PC-9 (cell line): ENCODE data around the gene UBAP2L. TPM values are rescaled to one million over a fixed set of nuclear protein-coding genes. Genes with fewer than 3 reads are reported as not detected.

ENCODE experiments used
- BruUV-seq: library from RNA; stranded (reverse); fragments of 400-500 nt; replicated peaks from 2 replicates; lab custom pipeline; 2021; lab: Mats Ljungman, UMichigan
- CTCF ChIA-PET: fragments of 300-600 bp; sonication (Branson Sonifier 250); formaldehyde crosslinking; loops from one replicate; lab custom pipeline; 2022; ENCODE audit warnings: antibody characterized with exemption; lab: Charles Lee
- POLR2A ChIA-PET: fragments of 300-600 bp; sonication (Branson Sonifier 250); formaldehyde crosslinking; loops from one replicate; lab custom pipeline; 2022; ENCODE audit warnings: antibody characterized with exemption; ENCODE audit not compliant: unreplicated experiment; lab: Charles Lee
- DNase-seq, 2 experiments: peaks; one replicate each; pipeline versions ENCODE4 v3.0.0 to v3.0.0-alpha.2; 2015 to 2022; ENCODE audit warnings: mixed read lengths in 1 of 2
- H2AFZ ChIP-seq: fragments of 200-600 bp; sonication (generic); 2 replicates; pipeline ENCODE4 v1.8.1; 2017; ENCODE audit warnings: antibody characterized with exemption
- H3F3A ChIP-seq: fragments of 200-600 bp; sonication (generic); 2 replicates; pipeline ENCODE4 v1.8.1; 2017; ENCODE audit warnings: antibody characterized with exemption, mild to moderate bottlenecking, low read depth; ENCODE audit not compliant: insufficient read depth
- H3K27ac ChIP-seq: fragments of 200-600 bp; sonication (generic); 2 replicates; pipeline ENCODE4 v1.6.1; 2016; ENCODE audit warnings: mixed run types
- H3K27me3 ChIP-seq: fragments of 200-600 bp; sonication (generic); 2 replicates; pipeline ENCODE4 v1.6.1; 2016; ENCODE audit warnings: low read depth, mixed run types; ENCODE audit not compliant: insufficient read depth
- H3K36me3 ChIP-seq: fragments of 200-600 bp; sonication (generic); 2 replicates; pipeline ENCODE4 v1.6.1; 2016; ENCODE audit warnings: low read depth, mixed run types
- H3K4me1 ChIP-seq: fragments of 200-600 bp; sonication (generic); replicated peaks from 2 replicates; pipeline ENCODE4 v1.6.1; 2016; ENCODE audit warnings: mixed run types; ENCODE audit not compliant: insufficient read depth
- H3K4me2 ChIP-seq: fragments of 200-600 bp; sonication (generic); 2 replicates; pipeline ENCODE4 v1.6.1; 2017; ENCODE audit warnings: mixed run types
- H3K4me3 ChIP-seq: fragments of 200-600 bp; sonication (generic); 2 replicates; pipeline ENCODE4 v1.6.1; 2016; ENCODE audit warnings: mixed run types
- H3K79me2 ChIP-seq: fragments of 200-600 bp; sonication (generic); 2 replicates; pipeline ENCODE4 v1.6.1; 2017; ENCODE audit warnings: low read depth, mixed run types
- H3K9me2 ChIP-seq: fragments of 200-600 bp; sonication (generic); 2 replicates; pipeline ENCODE4 v1.8.1; 2017; ENCODE audit warnings: mild to moderate bottlenecking; ENCODE audit not compliant: insufficient read depth
- H3K9me3 ChIP-seq: fragments of 200-600 bp; sonication (generic); 2 replicates; pipeline ENCODE4 v1.8.1; 2016; ENCODE audit warnings: low read depth; ENCODE audit not compliant: insufficient read depth
- H4K20me1 ChIP-seq: fragments of 200-600 bp; sonication (generic); 2 replicates; pipeline ENCODE4 v1.8.1; 2017; ENCODE audit not compliant: insufficient read depth
- EZH2 ChIP-seq: fragments of 200-600 bp; sonication (generic); IDR thresholded peaks from 2 replicates; pipeline ENCODE4 v1.8.0; 2017; ENCODE audit warnings: antibody characterized with exemption, low read depth
- intact Hi-C: fragments of 100-400 bp; cut with micrococcal nuclease; formaldehyde crosslinking; loops from one replicate; pipeline ENCODE4 v1.10.0; 2022; ENCODE audit not compliant: unreplicated experiment
- total RNA-seq: library from RNA; stranded (reverse); gene quantifications from 2 replicates; pipeline ENCODE4 v1.2.3, GENCODE V29; 2021
- TF ChIP-seq, protein P1 (sequence below): fragments of 200-600 bp; sonication (generic); conservative IDR thresholded peaks from 2 replicates; pipeline ENCODE4 v1.6.1; 2017; ENCODE audit warnings: mixed run types, antibody characterized with exemption, mild to moderate bottlenecking, moderate library complexity

The UBAP2L gene
- total RNA-seq, 1 experiment from 2014 or later: 157 TPM

GRCh38 chr1:154240294-154240833 lies 19.6 kb downstream of the UBAP2L start:
- Histone ChIP-seq H2AFZ (no peak overlapping the region), H3K79me2 (peaks cover 36% of the 10 kb centered on the region), H3K27ac (no peak overlapping the region), H3K4me3 (no peak overlapping the region), H3K9me3 (no peaks in the 10 kb centered on the region), H3K27me3 (no peaks in the 10 kb centered on the region), H3K36me3 (peaks cover 87% of the 10 kb centered on the region), H3K9me2 (no peaks in the 10 kb centered on the region), H4K20me1 (peaks cover 51% of the 10 kb centered on the region), H3K4me2 (no peak overlapping the region), H3F3A (peaks cover 39% of the 10 kb centered on the region), H3K4me1 (no peaks in the 10 kb centered on the region)
- BruUV-seq: no TSS peak
- intact Hi-C loops: no loop called here
- POLR2A ChIA-PET: no interaction called here
- CTCF ChIA-PET: interaction anchor here (0.6 kb wide), 1 partner anchor 221 kb away, joined by 5 read pairs; no protein-coding TSS in a partner anchor
- no peak for DNase-seq
- no peak for TF ChIP-seq EZH2
- TF ChIP-seq, protein P1, sequence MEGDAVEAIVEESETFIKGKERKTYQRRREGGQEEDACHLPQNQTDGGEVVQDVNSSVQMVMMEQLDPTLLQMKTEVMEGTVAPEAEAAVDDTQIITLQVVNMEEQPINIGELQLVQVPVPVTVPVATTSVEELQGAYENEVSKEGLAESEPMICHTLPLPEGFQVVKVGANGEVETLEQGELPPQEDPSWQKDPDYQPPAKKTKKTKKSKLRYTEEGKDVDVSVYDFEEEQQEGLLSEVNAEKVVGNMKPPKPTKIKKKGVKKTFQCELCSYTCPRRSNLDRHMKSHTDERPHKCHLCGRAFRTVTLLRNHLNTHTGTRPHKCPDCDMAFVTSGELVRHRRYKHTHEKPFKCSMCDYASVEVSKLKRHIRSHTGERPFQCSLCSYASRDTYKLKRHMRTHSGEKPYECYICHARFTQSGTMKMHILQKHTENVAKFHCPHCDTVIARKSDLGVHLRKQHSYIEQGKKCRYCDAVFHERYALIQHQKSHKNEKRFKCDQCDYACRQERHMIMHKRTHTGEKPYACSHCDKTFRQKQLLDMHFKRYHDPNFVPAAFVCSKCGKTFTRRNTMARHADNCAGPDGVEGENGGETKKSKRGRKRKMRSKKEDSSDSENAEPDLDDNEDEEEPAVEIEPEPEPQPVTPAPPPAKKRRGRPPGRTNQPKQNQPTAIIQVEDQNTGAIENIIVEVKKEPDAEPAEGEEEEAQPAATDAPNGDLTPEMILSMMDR: no peak

GRCh38 chr1:154241703-154242351 lies 21.1 kb downstream of the UBAP2L start:
- intact Hi-C loops: no loop called here

GRCh38 chr1:154253671-154254070 lies 32.9 kb downstream of the UBAP2L start:
- peaks cover 69% of the 10 kb centered on the region for H3K36me3 ChIP-seq

More at GRCh38 chr1:154241703-154242351, 21.1 kb downstream of the UBAP2L start:
- Histone ChIP-seq H3K9me3 (no peaks in the 10 kb centered on the region), H3K9me2 (no peaks in the 10 kb centered on the region), H3K4me2 (no peak overlapping the region), H3K4me1 (no peaks in the 10 kb centered on the region), H3K36me3 (peaks cover 91% of the 10 kb centered on the region), H3K27ac (no peak overlapping the region), H3K4me3 (no peak overlapping the region), H2AFZ (no peak overlapping the region), H3K79me2 (peaks cover 34% of the 10 kb centered on the region), H3K27me3 (no peaks in the 10 kb centered on the region), H4K20me1 (peaks cover 61% of the 10 kb centered on the region), H3F3A (peaks cover 30% of the 10 kb centered on the region)
- no peak for TF ChIP-seq EZH2
- TF ChIP-seq, protein P1: no peak
- ChIA-PET POLR2A (no interaction called here), CTCF (no interaction called here)
- BruUV-seq: no TSS peak
- no peak for DNase-seq

More at GRCh38 chr1:154253671-154254070, 32.9 kb downstream of the UBAP2L start:
- no peaks in the 10 kb centered on the region for H3K9me2 ChIP-seq
- peaks cover 11% of the 10 kb centered on the region; the same call in 1 of the 2 replicates for H3F3A ChIP-seq
- H4K20me1 ChIP-seq: peaks cover 25% of the 10 kb centered on the region
- no peak overlapping the region for H3K4me2 ChIP-seq
- ChIA-PET POLR2A (interaction anchor here (0.7 kb wide), 1 partner anchor 38 kb away, joined by 6 read pairs; no protein-coding TSS in a partner anchor), CTCF (interaction anchor here (0.6 kb wide), 1 partner anchor 94 kb away, joined by 10 read pairs; no protein-coding TSS in a partner anchor)
- intact Hi-C loops: no loop called here
- TF ChIP-seq, protein P1: no peak
- TF ChIP-seq EZH2: no peak
- H3K4me3 ChIP-seq: no peak overlapping the region
- H3K27me3 ChIP-seq: no peaks in the 10 kb centered on the region
- DNase-seq: no peak
- no peaks in the 10 kb centered on the region for H3K9me3 ChIP-seq
- H3K79me2 ChIP-seq: no peaks in the 10 kb centered on the region
- H3K27ac ChIP-seq: no peak overlapping the region
- no peaks in the 10 kb centered on the region for H3K4me1 ChIP-seq
- H2AFZ ChIP-seq: no peak overlapping the region
- no TSS peak for BruUV-seq
